DMS153 treated with DMSO at 0.1 percent for 48 hours (cell line): ENCODE results near the gene LHPP.
"Not testable (repeated sequence)": the region's sequence is repeated elsewhere in the genome, so short reads cannot be mapped to it uniquely, and the experiment has no call there.

Experiments
- DNase-seq: peaks from one replicate; lab custom pipeline; 2025; ENCODE audit not compliant: unreplicated experiment; lab: John Stamatoyannopoulos, UW

LHPP gene

GRCh38 chr10:124569623-124570470, 108.2 kb downstream of the LHPP start:
- DNase-seq: no peak

GRCh38 chr10:124570646-124571045, 109.0 kb downstream of the LHPP start:
- no peak for DNase-seq

DNA sequence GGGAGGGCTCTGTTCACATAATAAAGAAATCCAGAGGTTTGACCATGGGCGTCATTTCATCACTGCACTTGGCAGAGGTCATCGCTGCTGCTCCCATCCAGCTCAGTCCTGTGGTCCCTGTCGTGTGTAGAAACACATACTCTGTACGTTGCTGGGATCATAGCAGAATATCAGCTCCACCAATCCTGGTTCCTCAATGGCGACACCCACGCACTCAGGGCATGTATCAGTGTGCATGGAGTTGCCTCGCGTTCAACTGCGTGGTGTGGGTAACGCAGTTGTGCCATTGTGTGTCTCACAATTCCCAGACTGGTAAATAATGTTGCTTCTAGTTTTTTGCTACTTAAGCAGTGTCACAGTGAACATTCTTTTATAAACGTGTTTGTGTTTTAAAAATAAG, 111.1 kb downstream of the LHPP start:
- no peak for DNase-seq

DNA sequence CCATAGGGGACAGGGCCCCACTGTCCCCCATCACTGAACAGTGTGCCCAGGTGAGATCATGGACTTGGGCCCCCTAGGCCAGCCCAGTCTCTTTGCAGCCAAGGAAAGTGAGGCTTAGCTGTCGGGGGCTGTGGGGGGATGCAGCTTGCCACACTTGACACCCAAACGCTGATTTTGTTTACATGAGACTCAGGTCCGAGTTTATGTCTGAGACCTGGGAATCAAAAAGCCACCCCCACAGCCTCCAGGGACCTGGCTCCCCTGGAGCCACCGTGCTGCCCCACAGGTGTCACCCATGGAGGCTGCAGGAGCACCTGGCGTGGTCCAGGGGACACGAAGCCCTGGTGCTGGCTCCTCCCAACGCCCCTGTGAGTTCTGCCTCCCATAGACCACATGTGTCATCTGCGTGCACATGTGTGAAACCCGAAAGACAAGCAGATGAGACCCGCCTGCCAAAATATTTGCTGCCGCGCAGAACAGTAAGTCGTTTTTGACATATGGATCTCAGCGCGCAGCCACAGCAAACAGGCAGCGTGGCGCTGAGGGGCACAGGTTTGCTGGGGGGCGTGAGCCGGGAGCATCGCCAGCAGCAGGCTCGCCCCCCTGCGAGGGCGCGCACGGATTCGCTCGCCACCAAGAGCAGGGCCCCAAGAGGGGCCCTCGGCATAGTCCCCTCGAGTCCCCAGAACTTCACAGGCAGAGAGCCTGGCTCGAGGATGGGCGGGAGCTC, 112.3 kb downstream of the LHPP start:
- DNase-seq: no peak

DNA sequence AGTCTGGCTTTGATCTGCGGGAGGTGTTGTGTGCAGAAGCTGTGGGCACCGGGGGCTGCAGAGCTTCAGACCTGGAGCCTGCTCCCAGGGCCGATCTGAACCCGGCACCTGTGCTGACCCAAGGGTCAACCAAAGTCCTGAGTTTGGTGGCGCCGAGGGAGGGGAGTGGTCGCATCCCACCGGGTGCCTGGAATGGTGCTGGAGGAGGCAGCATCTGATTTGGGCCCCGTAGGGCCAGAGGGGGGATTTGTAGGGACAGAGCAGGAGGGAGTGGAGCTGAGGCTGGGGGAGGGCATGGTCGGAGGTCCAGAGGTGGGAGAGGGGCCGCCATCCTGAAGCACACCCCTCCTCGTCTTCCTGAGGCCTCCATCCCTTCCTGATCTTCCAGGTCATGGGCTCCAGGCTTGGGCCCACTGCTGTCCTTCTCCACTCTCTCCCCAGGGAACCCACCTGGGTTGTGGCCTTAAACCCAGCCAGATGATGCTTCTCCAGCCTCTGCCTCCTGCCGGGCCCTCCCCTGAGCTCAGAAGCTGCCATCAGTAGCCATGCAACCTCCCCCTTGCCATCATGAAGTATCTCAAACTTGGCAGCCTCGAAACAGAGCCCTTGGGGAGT, 112.9 kb downstream of the LHPP start:
- no peak for DNase-seq

DNA sequence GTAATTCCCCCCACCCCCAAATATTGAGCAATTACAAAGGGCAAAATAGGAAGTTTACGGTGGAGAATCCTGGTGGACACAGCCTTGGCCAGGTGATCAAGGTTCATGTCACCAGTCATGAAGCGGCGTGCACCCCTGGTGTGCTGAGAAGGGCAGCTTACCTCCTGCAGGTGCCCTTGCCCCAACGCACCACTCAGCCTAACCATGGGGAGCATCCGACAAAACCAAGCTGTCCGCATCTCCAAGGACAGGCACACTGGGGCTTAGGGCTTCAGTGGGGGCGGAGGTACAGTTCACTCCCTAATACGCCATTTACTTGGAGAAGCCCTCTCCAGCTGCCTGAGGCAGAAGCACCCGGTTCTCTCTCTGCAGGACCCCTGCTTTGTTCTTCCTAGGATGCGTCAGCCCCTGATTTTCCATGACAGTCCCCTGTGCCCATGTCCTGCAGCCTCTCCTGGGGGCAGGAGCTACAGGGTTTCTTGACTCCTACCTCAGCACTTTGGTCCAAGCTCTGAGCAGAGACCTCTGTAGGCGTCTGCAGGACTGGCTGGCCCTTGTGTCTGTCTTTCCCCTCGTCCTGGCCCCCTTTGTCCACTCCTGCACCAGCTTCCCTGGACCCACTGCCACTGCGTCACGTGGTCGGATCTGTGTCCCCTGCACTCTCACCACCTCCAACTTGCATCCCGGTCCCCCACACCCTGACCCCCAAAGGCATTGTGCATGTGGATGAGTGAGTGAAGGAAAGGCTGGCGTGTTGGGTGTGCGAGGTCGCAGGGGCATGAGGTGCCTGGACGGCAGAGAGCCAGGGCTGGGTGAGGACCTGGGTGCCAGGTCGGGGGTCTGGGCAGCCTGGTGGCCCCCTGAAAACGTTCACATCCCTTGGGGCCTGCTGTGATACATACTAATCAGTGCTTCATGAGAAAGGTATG, 113.7 kb downstream of the LHPP start:
- no peak for DNase-seq

- DNase-seq: no peak
Observed at GRCh38 chr10:124576526-124577420, 115.2 kb downstream of the LHPP start.

DNA sequence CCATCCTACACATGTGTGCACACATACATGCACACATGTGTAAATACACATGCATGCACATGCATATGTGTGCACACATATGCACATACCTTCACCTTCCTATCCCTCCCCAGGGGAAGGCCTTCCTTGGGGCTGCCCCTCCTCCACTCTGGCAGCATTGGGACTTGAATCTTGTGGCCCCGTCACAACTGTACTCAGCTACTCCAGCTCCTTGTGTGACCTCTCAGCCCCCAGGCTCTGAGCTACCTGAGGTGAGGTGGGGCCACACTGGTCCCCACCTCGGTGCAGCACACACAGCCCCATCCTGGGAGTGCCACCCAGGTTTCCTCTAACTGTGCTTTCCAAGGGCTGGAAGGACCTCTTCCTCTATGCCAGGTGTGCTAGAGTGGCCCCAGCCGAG, 116.0 kb downstream of the LHPP start:
- DNase-seq: no peak

- DNase-seq: no peak
Observed at GRCh38 chr10:124578231-124579010, 116.8 kb downstream of the LHPP start.

- no peak for DNase-seq
Observed at GRCh38 chr10:124579011-124579399, 117.4 kb downstream of the LHPP start.

GRCh38 chr10:124586142-124586541, 124.5 kb downstream of the LHPP start:
- DNase-seq: no peak

- no peak for DNase-seq
Observed at GRCh38 chr10:124587811-124588211, 126.2 kb downstream of the LHPP start.

- not testable (repeated sequence) for DNase-seq
Observed at GRCh38 chr10:124588341-124588735, 126.7 kb downstream of the LHPP start.

DNA sequence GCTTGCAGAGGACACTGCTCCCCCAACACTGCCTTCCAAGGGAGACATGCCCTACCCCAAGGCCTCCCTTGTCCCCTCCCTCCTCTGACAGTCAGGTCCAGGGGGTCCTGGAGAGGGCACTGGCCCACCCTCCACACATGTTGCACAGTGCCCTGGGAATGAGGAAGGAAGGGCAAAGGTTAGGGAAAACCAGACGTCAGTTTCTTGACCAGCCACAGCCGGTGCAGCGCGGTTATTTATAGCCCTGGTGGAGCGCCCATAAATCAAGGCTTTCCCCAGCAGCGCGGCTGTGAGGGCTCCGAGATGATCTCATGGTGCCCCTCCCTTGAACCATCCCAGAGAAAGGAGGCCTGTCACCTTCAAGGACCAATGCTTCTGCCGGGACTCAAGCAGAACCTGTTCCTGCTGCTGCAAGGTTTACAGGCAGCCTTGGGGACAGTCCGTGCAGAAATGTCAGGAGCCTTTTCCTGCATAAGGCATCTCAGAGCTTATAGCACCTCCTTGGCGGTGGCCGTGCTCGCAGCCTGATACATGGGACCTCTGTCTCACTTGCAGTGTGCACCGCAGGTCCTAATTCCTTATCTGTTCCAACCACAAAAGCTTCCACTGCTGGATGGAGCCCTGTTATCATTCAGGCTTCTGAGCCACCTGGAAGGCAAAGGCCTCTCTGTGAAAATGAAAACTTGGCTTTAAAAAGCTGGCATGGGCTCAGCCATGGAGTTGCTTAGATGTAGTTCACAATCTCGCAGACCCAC, 127.3 kb downstream of the LHPP start:
- peak; percentile 40 for DNase-seq

DNA sequence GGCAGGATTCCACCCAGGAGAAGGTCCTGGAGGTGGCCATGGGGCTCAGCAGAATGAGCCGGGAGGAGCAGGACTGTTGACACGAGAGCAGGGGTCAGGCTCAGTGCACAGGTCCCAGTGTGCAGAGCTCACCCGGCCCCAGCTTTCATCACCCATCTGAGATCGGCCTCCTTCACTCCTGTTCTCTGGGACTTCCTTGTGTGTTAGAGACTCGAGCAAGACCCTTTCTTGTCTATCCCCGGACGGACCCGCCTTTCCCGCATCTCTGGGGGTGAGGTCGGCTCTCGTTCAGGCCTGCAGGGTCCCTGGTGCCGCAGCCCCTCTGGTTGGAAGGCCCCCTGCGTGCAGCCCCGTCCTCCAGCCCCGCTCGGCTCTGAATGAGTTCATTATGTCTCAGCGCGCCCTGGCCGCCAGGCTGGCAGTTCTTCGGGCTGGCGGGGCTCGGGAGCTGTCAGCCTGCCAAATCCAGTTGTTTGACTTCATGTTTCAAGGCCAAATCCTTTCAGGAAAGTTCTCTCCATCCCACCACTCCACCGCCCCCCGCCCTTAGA, 127.9 kb downstream of the LHPP start:
- DNase-seq: peak; percentile 17

DNA sequence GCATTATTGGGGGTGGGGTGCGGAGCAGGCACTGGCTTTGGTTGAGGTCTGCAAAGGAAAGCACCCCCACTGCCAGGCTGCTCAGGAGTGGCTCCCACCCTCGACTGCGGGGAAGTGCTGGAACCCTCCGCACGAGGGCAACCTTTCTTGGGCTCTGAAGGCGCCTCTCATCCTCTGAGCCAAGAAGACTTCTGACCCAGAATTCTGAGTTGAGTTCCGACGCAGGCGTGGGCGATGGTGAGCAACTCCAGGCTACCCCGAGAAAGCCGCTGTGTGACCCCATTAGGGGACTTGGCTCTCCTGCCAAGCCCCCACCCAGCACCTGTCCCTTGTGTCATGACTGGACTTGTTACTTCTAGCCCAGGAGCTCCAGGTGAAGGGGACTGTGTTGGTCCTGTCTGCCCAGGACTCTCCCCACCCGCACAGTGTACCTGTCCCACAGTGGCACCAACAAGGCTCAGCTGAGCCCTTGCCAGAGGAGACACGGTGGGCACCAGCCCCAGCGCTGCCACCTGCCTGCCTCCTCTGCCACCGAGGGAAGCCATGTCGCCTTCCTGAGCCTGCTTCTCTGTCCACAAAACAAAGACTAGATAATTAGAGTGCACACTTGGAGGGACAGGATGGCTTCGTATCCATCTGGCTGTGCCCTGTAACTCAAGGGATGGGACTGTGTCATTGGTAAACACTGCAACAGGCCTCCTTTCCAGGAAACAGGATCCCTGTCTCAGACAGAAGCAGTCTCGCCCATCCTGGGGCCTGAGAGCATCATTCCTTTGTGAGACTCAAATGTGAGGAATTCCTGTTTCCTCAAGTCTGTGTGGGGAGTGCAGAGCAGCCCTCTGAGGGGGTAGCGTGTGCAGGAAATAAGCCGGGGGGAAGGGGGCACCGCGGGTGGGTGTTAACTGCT, 128.8 kb downstream of the LHPP start:
- no peak for DNase-seq

- no peak for DNase-seq
Observed at GRCh38 chr10:124591123-124591495, 129.5 kb downstream of the LHPP start.
